HepG2 (cell line): ENCODE data around the gene DNM1L. TPM values are rescaled to one million over a fixed set of nuclear protein-coding genes. Genes with fewer than 3 reads are reported as not detected.

Source experiments
- ATAC-seq: fragments of 200-7000 bp; cut with Tn5 transposase; 3 replicates; pipeline ENCODE4 v1.9.1; 2020; ENCODE audit warnings: mild to moderate bottlenecking, moderate library complexity
- BruUV-seq: library from RNA; stranded (reverse); fragments of 400-500 nt; replicated peaks from 2 replicates; lab custom pipeline; 2021; lab: Mats Ljungman, UMichigan
- CTCF ChIA-PET: fragments of 300-600 bp; formaldehyde crosslinking; extraction: SDS; loops from one replicate; lab custom pipeline; 2021; ENCODE audit warnings: low total read pairs, inconsistent platforms, low intra/inter-chr PET ratio; lab: Yijun Ruan, JAX
- POLR2A ChIA-PET: fragments of 350-600 bp; sonication (Branson Sonifier 250); formaldehyde crosslinking; loops from one replicate; lab custom pipeline; 2020; ENCODE audit warnings: antibody characterized with exemption, inconsistent platforms; lab: Yijun Ruan, JAX
- DNase-seq: peaks from one replicate; pipeline ENCODE4 v3.0.0-alpha.2; 2015; ENCODE audit warnings: low spot score
- FAIRE-seq: peaks from 3 replicates; lab custom pipeline; 2011; peaks lifted over from hg19 to GRCh38; lab: Jason Lieb, UNC
- H2AFZ ChIP-seq: one replicate; pipeline ENCODE4 v1.6.1; 2011; ENCODE audit warnings: low read length, inconsistent platforms
- H3K27ac ChIP-seq: fragments of 300-600 bp; 3 replicates; pipeline ENCODE4 v1.8.0; 2011; ENCODE audit warnings: mixed run types, mild to moderate bottlenecking, mixed read lengths, low read length, inconsistent platforms; ENCODE audit not compliant: insufficient read depth; ENCODE audit errors: extremely low read length
- H3K27me3 ChIP-seq, 2 experiments: fragments of 200-600 bp in 1 of 2; 2 replicates in 1 of 2; 3 replicates in 1 of 2; pipeline versions ENCODE4 v1.6.0 to v1.8.0; 2011; ENCODE audit warnings: low read length in 2 of 2, mild to moderate bottlenecking in 2 of 2, moderate library complexity in 2 of 2, inconsistent platforms in 1 of 2; ENCODE audit not compliant: insufficient read depth in 2 of 2, control insufficient read depth in 1 of 2
- H3K36me3 ChIP-seq, 2 experiments: fragments of 200-600 bp in 1 of 2; replicated peaks in 1 of 2; 2 replicates in 1 of 2; 3 replicates in 1 of 2; pipeline versions ENCODE4 v1.5.1 to v1.8.0; 2011; ENCODE audit warnings: low read length in 2 of 2, inconsistent platforms in 1 of 2; ENCODE audit not compliant: insufficient read depth in 2 of 2, control insufficient read depth in 1 of 2
- H3K4me1 ChIP-seq: 2 replicates; pipeline ENCODE4 v1.5.1; 2012; ENCODE audit warnings: low read length, inconsistent platforms; ENCODE audit not compliant: insufficient read depth
- H3K4me2 ChIP-seq: 2 replicates; pipeline ENCODE4 v1.6.0; 2011; ENCODE audit warnings: low read depth, low read length, inconsistent platforms
- H3K4me3 ChIP-seq, 3 experiments: fragments of 200-600 bp in 1 of 3; sonication (generic), shearing (Covaris generic) in 1 of 3; replicated peaks in 1 of 3; 2 replicates each; pipeline ENCODE4 v1.5.1; 2011 to 2016; ENCODE audit warnings: low read length in 3 of 3, inconsistent platforms in 2 of 3, low read depth in 2 of 3, mild to moderate bottlenecking in 2 of 3, control low read depth in 1 of 3, mixed read lengths in 1 of 3; ENCODE audit not compliant: insufficient read depth in 1 of 3
- H3K79me2 ChIP-seq: one replicate; pipeline ENCODE4 v1.6.1; 2011; ENCODE audit warnings: low read length, inconsistent platforms; ENCODE audit not compliant: insufficient read depth
- H3K9ac ChIP-seq: 2 replicates; pipeline ENCODE4 v1.6.0; 2011; ENCODE audit warnings: mild to moderate bottlenecking, low read depth, low read length, inconsistent platforms; ENCODE audit not compliant: insufficient read depth
- H3K9me3 ChIP-seq: 2 replicates; pipeline ENCODE4 v1.5.1; 2012; ENCODE audit warnings: mild to moderate bottlenecking, low read length
- H4K20me1 ChIP-seq: 2 replicates; pipeline ENCODE4 v1.6.0; 2011; ENCODE audit warnings: inconsistent platforms, mild to moderate bottlenecking, low read length, moderate library complexity; ENCODE audit not compliant: insufficient read depth
- FOXC1 ChIP-seq: sonication (generic); formaldehyde crosslinking; IDR thresholded peaks from 2 replicates; pipeline ENCODE4 v1.8.0; 2022; ENCODE audit warnings: mild to moderate bottlenecking, missing genetic modification reagents, borderline replicate concordance
- NR2F6 ChIP-seq, 2 experiments: IDR thresholded peaks; 2 replicates each; pipeline ENCODE4 v1.6.1; 2016; ENCODE audit warnings: antibody characterized with exemption in 1 of 2, mild to moderate bottlenecking in 1 of 2
- SCMH1 ChIP-seq: sonication (generic); formaldehyde crosslinking; IDR thresholded peaks from 2 replicates; pipeline ENCODE4 v1.9.0; 2021; ENCODE audit warnings: missing genetic modification reagents, mild to moderate bottlenecking, borderline replicate concordance
- ZNF547 ChIP-seq: sonication (generic); formaldehyde crosslinking; IDR thresholded peaks from 2 replicates; pipeline ENCODE4 v1.5.1; 2020; ENCODE audit warnings: mild to moderate bottlenecking, missing genetic modification reagents
- ZNF562 ChIP-seq: sonication (generic); formaldehyde crosslinking; IDR thresholded peaks from 2 replicates; pipeline ENCODE4 v1.8.0; 2022; ENCODE audit warnings: missing genetic modification reagents, borderline replicate concordance
- ZSCAN30 ChIP-seq: sonication (generic); formaldehyde crosslinking; IDR thresholded peaks from 2 replicates; pipeline ENCODE4 v1.5.0; 2020; ENCODE audit warnings: mild to moderate bottlenecking, missing genetic modification reagents
- in situ Hi-C: cut with HindIII; loops from 2 replicates; pipeline ENCODE4 v1.10.0; 2017; ENCODE audit warnings: low pct_unique_long_range_greater_than_20kb; ENCODE audit not compliant: extremely low pct_ligation_motif_present
- intact Hi-C: fragments of 100-400 bp; cut with micrococcal nuclease; formaldehyde crosslinking; loops from one replicate; pipeline ENCODE4 v1.10.0; 2022; ENCODE audit not compliant: unreplicated experiment
- polyA plus RNA-seq, 8 experiments: library from polyadenylated mRNA; depleted of rRNA in 3 of 8; stranded (reverse) in 7 of 8; unstranded in 1 of 8; fragments of >200 nt; fragmentation: Illumina TruSeq in 4 of 8; extraction: Trizol in 4 of 8; gene quantifications; 2 replicates each; pipeline versions ENCODE4 v1.2.1 to v1.2.3, GENCODE V29; 2011 to 2016; ENCODE audit warnings: low read depth in 4 of 8, missing spikeins in 1 of 8, mixed read lengths in 1 of 8; ENCODE audit not compliant: insufficient read depth in 1 of 8
- total RNA-seq, 5 experiments: library from RNA; depleted of rRNA; stranded (reverse); fragments of >200 nt; fragmentation: Illumina TruSeq; extraction: Trizol; gene quantifications; 2 replicates each; pipeline ENCODE4 v1.2.3, GENCODE V29; 2016; ENCODE audit warnings: low read depth in 1 of 5
- TF ChIP-seq, protein P1 (sequence below): sonication (generic); formaldehyde crosslinking; IDR thresholded peaks from 2 replicates; pipeline ENCODE4 v1.4.0; 2020; ENCODE audit warnings: mild to moderate bottlenecking, missing genetic modification reagents
- TF ChIP-seq, protein P2 (sequence below): IDR thresholded peaks from 2 replicates; pipeline ENCODE4 v1.6.1; 2016; ENCODE audit warnings: low read depth, missing genetic modification reagents, missing compliant biosample characterization
- TF ChIP-seq, protein P3 (sequence below): sonication (generic); formaldehyde crosslinking; IDR thresholded peaks from 2 replicates; pipeline ENCODE4 v1.8.0; 2022; ENCODE audit warnings: mild to moderate bottlenecking, missing genetic modification reagents

Gene DNM1L
- total and polyA plus RNA-seq, 2 of the 13 experiments (the other 11 are each of a cell fraction or from before 2014, with no cell fraction given): 35.9 to 65.8 TPM

DNA sequence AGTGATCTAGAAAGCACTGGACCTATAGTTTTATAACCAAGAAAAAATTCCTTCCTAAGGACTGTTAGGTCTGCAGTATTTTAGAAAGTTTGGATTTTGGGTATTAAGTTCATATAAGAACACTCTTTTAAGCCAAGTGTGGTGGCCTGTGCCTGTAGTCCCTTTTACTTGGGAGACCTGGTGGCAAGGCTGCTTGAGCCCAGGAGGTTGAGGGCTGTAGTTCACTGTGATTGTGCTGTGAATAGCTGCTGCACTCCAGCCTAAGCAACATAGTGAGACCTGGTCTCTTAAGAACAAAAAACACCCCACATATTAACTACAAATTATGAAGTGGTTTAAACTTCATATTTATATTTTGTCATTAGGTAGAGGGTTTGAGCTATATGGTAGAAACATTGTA is 9.7 kb downstream of the DNM1L start:
- DNase-seq (no peak), FAIRE-seq (no peak), ATAC-seq (no peak)
- no TSS peak for BruUV-seq
- in situ Hi-C loops (no loop called here), intact Hi-C loops (no loop called here)
- no peaks in the 10 kb centered on the region for H3K9me3 ChIP-seq
- no peak overlapping the region for H3K4me3 ChIP-seq
- H3K79me2 ChIP-seq: peaks cover 93% of the 10 kb centered on the region
- no peaks in the 10 kb centered on the region for H3K27me3 ChIP-seq
- H3K4me1 ChIP-seq: no peaks in the 10 kb centered on the region
- H3K27ac ChIP-seq: no peak overlapping the region
- peaks cover 0 to 7% of the 10 kb centered on the region in 2 experiments; a peak in 3 of 5 replicates for H3K36me3 ChIP-seq
- H3K9ac ChIP-seq: no peak overlapping the region
- no peak overlapping the region for H2AFZ ChIP-seq
- ChIA-PET CTCF (no interaction called here), POLR2A (no interaction called here)
- no peak overlapping the region for H3K4me2 ChIP-seq
- H4K20me1 ChIP-seq: no peaks in the 10 kb centered on the region
- TF ChIP-seq ZSCAN30 (CRISPR knock-in tag) (no peak), NR2F6 (IDR thresholded peaks at IDR 0.05) (no peak), NR2F6 (CRISPR knock-in tag; IDR thresholded peaks at IDR 0.05) (no peak), SCMH1 (no peak), ZNF547 (CRISPR knock-in tag) (no peak), FOXC1 (CRISPR knock-in tag) (no peak), ZNF562 (no peak)
- TF ChIP-seq, protein P1, sequence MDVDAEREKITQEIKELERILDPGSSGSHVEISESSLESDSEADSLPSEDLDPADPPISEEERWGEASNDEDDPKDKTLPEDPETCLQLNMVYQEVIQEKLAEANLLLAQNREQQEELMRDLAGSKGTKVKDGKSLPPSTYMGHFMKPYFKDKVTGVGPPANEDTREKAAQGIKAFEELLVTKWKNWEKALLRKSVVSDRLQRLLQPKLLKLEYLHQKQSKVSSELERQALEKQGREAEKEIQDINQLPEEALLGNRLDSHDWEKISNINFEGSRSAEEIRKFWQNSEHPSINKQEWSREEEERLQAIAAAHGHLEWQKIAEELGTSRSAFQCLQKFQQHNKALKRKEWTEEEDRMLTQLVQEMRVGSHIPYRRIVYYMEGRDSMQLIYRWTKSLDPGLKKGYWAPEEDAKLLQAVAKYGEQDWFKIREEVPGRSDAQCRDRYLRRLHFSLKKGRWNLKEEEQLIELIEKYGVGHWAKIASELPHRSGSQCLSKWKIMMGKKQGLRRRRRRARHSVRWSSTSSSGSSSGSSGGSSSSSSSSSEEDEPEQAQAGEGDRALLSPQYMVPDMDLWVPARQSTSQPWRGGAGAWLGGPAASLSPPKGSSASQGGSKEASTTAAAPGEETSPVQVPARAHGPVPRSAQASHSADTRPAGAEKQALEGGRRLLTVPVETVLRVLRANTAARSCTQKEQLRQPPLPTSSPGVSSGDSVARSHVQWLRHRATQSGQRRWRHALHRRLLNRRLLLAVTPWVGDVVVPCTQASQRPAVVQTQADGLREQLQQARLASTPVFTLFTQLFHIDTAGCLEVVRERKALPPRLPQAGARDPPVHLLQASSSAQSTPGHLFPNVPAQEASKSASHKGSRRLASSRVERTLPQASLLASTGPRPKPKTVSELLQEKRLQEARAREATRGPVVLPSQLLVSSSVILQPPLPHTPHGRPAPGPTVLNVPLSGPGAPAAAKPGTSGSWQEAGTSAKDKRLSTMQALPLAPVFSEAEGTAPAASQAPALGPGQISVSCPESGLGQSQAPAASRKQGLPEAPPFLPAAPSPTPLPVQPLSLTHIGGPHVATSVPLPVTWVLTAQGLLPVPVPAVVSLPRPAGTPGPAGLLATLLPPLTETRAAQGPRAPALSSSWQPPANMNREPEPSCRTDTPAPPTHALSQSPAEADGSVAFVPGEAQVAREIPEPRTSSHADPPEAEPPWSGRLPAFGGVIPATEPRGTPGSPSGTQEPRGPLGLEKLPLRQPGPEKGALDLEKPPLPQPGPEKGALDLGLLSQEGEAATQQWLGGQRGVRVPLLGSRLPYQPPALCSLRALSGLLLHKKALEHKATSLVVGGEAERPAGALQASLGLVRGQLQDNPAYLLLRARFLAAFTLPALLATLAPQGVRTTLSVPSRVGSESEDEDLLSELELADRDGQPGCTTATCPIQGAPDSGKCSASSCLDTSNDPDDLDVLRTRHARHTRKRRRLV: no peak
- TF ChIP-seq, protein P2, sequence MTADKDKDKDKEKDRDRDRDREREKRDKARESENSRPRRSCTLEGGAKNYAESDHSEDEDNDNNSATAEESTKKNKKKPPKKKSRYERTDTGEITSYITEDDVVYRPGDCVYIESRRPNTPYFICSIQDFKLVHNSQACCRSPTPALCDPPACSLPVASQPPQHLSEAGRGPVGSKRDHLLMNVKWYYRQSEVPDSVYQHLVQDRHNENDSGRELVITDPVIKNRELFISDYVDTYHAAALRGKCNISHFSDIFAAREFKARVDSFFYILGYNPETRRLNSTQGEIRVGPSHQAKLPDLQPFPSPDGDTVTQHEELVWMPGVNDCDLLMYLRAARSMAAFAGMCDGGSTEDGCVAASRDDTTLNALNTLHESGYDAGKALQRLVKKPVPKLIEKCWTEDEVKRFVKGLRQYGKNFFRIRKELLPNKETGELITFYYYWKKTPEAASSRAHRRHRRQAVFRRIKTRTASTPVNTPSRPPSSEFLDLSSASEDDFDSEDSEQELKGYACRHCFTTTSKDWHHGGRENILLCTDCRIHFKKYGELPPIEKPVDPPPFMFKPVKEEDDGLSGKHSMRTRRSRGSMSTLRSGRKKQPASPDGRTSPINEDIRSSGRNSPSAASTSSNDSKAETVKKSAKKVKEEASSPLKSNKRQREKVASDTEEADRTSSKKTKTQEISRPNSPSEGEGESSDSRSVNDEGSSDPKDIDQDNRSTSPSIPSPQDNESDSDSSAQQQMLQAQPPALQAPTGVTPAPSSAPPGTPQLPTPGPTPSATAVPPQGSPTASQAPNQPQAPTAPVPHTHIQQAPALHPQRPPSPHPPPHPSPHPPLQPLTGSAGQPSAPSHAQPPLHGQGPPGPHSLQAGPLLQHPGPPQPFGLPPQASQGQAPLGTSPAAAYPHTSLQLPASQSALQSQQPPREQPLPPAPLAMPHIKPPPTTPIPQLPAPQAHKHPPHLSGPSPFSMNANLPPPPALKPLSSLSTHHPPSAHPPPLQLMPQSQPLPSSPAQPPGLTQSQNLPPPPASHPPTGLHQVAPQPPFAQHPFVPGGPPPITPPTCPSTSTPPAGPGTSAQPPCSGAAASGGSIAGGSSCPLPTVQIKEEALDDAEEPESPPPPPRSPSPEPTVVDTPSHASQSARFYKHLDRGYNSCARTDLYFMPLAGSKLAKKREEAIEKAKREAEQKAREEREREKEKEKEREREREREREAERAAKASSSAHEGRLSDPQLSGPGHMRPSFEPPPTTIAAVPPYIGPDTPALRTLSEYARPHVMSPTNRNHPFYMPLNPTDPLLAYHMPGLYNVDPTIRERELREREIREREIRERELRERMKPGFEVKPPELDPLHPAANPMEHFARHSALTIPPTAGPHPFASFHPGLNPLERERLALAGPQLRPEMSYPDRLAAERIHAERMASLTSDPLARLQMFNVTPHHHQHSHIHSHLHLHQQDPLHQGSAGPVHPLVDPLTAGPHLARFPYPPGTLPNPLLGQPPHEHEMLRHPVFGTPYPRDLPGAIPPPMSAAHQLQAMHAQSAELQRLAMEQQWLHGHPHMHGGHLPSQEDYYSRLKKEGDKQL: no peak
- TF ChIP-seq, protein P3, sequence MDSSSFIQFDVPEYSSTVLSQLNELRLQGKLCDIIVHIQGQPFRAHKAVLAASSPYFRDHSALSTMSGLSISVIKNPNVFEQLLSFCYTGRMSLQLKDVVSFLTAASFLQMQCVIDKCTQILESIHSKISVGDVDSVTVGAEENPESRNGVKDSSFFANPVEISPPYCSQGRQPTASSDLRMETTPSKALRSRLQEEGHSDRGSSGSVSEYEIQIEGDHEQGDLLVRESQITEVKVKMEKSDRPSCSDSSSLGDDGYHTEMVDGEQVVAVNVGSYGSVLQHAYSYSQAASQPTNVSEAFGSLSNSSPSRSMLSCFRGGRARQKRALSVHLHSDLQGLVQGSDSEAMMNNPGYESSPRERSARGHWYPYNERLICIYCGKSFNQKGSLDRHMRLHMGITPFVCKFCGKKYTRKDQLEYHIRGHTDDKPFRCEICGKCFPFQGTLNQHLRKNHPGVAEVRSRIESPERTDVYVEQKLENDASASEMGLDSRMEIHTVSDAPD (CRISPR knock-in tag): no peak
